SJCRH30 (cell line): ENCODE results near the gene MRPS10. TPM values are rescaled to one million over a fixed set of nuclear protein-coding genes. Genes with fewer than 3 reads are reported as not detected.

Source experiments
- DNase-seq, 2 experiments: peaks; one replicate each; pipeline ENCODE4 v3.0.0-alpha.2; 2015 to 2020
- H3K27ac ChIP-seq: fragments of 250-450 bp; sonication (Bioruptor Pico); 2 replicates; pipeline ENCODE4 v1.5.1; 2020; ENCODE audit warnings: mild to moderate bottlenecking, moderate library complexity
- H3K27me3 ChIP-seq: fragments of 250-450 bp; sonication (Bioruptor Pico); 2 replicates; pipeline ENCODE4 v1.5.1; 2020; ENCODE audit warnings: mild to moderate bottlenecking, moderate library complexity
- H3K36me3 ChIP-seq: fragments of 250-450 bp; sonication (Bioruptor Pico); 2 replicates; pipeline ENCODE4 v1.5.1; 2020; ENCODE audit warnings: mild to moderate bottlenecking, moderate library complexity
- H3K4me1 ChIP-seq: fragments of 250-450 bp; sonication (Bioruptor Pico); 2 replicates; pipeline ENCODE4 v1.5.1; 2020; ENCODE audit warnings: mild to moderate bottlenecking, moderate library complexity
- H3K4me3 ChIP-seq: fragments of 250-450 bp; sonication (Bioruptor Pico); 2 replicates; pipeline ENCODE4 v1.5.1; 2020; ENCODE audit warnings: mild to moderate bottlenecking, moderate library complexity
- H3K9me3 ChIP-seq: fragments of 250-450 bp; sonication (Bioruptor Pico); replicated peaks from 2 replicates; pipeline ENCODE4 v1.5.1; 2020; ENCODE audit warnings: mild to moderate bottlenecking, moderate library complexity
- total RNA-seq: library from RNA; depleted of rRNA; stranded (reverse); fragments of >200 nt; shearing (Covaris generic); gene quantifications from 2 replicates; pipeline ENCODE4 v1.2.3, GENCODE V29; 2014

MRPS10 gene
- total RNA-seq, 1 experiment from 2014 or later, result 59.5 TPM

DNA sequence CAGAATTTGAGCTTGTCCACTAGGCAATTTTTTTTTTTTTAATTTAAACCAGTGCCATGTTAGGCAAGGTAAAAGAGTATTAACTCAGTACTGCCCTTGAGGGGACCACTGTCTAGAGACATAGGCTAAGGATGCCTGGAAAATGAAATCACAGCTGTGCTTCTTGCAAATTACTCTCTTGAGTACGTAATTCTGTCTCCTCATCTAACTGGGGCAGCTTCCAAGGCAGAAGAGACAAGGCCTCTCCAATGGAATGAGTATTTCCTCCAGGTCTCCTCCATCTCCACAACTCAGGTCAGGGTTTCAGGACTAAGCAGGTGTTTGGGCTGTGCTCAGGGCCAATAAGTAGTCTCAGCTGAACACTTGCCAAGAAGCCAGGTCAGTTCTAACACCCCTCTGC is 33.8 kb upstream of the MRPS10 start:
- no peak for DNase-seq
- Histone ChIP-seq H3K4me1 (peaks cover 6% of the 10 kb centered on the region), H3K36me3 (no peaks in the 10 kb centered on the region), H3K9me3 (no peaks in the 10 kb centered on the region), H3K4me3 (no peak overlapping the region), H3K27me3 (no peaks in the 10 kb centered on the region), H3K27ac (no peak overlapping the region)

DNA sequence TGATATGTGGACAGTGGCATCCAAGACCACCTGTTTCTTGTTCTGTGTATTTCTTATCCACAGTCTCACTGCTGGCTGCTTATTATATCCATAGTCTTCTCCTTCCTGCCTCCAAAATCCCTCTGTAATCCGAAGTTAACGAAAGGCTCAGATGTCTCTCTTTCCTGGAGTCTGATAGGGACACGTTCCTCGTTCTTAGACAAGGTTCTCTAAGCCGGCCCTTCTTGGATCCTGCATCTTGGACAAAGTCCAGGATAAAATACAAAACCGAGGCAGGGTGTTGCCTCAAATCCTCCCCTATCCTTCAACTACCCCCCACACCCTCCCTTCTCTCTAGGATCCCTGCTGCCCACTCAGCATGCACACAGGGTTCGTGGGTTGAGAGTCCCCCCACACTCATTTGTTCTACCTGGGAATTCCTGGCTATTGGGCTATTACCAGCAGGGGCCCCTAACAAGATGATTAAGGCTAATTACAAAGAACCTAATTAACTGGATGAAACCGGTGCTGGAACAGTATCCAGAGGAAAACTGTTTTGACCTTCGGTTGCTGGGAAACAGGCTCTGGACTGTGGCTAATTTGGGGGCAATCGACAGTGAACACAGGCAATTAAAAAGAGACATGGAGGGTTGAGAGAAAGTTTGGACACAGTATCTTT is 32.7 kb upstream of the MRPS10 start:
- H3K27me3 ChIP-seq, result no peaks in the 10 kb centered on the region
- no peaks in the 10 kb centered on the region for H3K36me3 ChIP-seq
- H3K4me3 ChIP-seq, result no peak overlapping the region
- H3K27ac ChIP-seq, result no peak overlapping the region
- DNase-seq, result no peak
- no peaks in the 10 kb centered on the region for H3K9me3 ChIP-seq
- H3K4me1 ChIP-seq, result peaks cover 6% of the 10 kb centered on the region

DNA sequence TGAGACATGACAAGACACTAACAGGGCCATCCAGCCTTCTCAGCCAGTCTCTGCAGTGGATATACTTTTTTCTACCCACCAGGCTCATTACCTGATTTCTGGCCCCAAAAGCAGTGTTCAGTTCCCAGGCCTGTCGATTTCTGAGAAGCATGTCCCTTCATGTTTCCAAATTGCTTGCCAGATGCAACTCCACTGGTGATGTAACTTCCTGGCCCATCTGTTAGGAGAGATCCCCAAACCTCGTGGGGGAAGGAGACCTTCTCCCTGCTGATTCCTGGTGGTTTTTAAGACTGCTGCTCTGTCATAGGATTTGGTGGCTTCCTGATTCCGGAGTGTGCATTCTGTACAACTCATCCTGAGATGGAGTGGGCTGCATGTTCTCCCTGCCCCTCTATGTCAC is 31.6 kb upstream of the MRPS10 start:
- no peaks in the 10 kb centered on the region for H3K9me3 ChIP-seq
- H3K27ac ChIP-seq, result no peak overlapping the region
- no peak overlapping the region for H3K4me3 ChIP-seq
- H3K36me3 ChIP-seq, result no peaks in the 10 kb centered on the region
- peaks cover 6% of the 10 kb centered on the region for H3K4me1 ChIP-seq
- H3K27me3 ChIP-seq, result no peaks in the 10 kb centered on the region
- DNase-seq, result no peak

DNA sequence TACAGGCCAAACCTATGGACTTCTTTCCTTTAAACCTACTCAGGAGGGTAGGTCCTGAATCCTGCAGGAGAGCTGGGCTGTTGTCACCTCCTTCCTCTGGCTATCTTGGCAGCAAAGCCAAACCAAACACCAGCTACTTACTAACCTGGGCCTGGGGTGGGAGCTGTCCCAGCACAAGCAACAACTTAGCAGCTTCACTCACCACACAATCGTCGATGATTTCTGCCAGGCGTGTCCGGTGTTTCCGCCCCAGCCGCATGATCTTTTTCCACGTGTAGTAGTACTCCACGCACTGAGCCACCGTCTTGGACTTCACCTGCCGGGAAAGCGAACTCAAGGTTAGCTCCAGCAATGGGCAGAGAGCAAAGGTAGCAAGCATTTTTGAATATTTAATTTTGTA is 25.4 kb upstream of the MRPS10 start:
- Histone ChIP-seq H3K27ac (no peak overlapping the region), H3K4me3 (no peak overlapping the region), H3K27me3 (no peaks in the 10 kb centered on the region), H3K4me1 (no peaks in the 10 kb centered on the region), H3K9me3 (no peaks in the 10 kb centered on the region), H3K36me3 (no peaks in the 10 kb centered on the region)
- no peak for DNase-seq

DNA sequence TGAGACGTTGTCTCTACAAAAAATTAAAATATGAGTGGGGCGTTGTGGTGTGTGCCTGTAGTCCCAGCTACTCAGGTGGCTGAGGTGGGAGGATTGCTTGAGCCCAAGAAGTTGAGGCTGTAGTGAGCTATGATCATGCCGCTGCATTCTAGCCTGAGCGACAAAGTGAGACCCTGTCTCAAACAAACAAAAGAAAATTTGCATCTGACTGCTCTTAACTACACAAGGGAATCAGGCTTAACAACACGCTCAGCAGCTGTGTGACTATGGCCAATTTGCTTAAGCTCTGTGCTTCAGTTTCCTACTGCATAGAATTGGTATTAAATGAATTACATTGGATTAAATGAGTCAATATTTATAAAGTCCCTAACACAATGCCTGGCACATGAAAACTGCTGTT is 24.3 kb upstream of the MRPS10 start:
- H3K4me3 ChIP-seq, result no peak overlapping the region
- H3K9me3 ChIP-seq, result no peaks in the 10 kb centered on the region
- H3K36me3 ChIP-seq, result no peaks in the 10 kb centered on the region
- no peaks in the 10 kb centered on the region for H3K4me1 ChIP-seq
- H3K27me3 ChIP-seq, result no peaks in the 10 kb centered on the region
- H3K27ac ChIP-seq, result no peak overlapping the region
- DNase-seq, result no peak

DNA sequence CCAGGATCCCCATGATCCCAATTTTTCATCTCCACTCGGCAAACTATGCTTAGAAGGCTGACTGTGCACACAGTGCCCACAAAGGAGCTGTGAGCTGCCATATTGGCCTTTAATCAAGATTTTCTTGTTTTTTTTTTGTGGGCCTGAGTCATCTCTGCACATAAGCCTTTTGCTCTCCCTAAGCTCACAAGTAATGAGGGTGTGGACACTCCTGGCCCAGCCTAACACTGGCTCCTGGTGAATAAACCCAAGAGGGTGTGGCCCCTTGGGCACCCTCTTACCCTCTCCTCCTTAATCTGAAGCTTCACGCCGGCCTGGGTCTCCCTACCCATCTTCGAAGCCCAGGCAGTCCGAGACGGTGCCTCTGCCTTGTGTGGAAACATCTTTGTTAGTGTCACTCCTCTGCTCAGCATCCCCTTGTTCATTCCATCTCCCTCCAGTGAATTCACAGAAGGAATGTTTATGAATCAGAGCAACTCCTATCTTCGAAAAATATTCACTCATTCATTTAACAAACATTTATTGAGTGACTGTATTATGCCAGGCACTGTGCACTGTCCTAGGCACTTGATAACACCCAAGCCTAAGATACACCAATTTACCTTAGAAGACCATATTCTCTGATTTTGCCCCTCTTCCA is 22.2 kb upstream of the MRPS10 start:
- no peaks in the 10 kb centered on the region for H3K27me3 ChIP-seq
- no peaks in the 10 kb centered on the region for H3K36me3 ChIP-seq
- H3K27ac ChIP-seq, result no peak overlapping the region
- H3K9me3 ChIP-seq, result no peaks in the 10 kb centered on the region
- no peak overlapping the region for H3K4me3 ChIP-seq
- no peak for DNase-seq
- no peaks in the 10 kb centered on the region for H3K4me1 ChIP-seq

DNA sequence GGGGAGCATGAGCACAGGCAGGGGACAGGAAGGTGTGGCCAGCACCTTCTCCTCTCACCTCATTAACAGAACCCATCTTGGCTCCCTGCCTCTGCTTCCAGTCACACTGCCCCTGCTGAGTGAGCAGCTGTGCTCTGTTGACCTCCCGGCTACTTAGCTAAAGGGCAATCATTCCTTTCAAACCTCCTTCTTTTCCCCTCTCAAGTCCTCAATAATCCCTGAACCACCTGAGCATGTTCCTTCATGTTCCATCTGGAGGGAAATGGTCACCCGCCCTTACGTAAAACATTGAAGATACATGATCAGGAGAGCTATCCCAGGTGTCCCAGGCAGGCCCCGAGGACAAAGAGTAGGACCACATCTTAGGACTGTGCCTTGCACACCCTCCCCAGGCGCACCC is 21.7 kb upstream of the MRPS10 start:
- DNase-seq, result no peak

DNA sequence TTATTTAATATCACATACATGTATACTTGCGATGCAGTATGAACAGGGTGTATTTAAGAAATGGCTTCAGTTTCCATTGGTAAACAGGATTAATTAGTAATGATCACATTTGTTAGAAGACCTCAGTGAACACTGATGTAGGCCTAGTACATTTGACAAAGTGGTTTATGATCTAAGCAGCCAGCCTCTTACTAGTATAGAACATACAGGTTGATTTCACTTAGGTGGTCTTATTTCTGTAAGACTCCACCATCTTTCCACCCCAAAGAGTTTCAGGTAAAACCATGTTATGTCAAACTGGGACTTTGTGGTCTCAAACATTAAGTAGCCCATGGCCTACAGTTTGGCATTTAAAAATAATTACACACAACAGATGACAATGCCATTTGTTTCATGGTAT is 20.2 kb upstream of the MRPS10 start:
- H3K4me3 ChIP-seq, result no peak overlapping the region
- H3K27me3 ChIP-seq, result no peaks in the 10 kb centered on the region
- no peak for DNase-seq
- no peaks in the 10 kb centered on the region for H3K4me1 ChIP-seq
- H3K9me3 ChIP-seq, result no peaks in the 10 kb centered on the region
- no peaks in the 10 kb centered on the region for H3K36me3 ChIP-seq
- H3K27ac ChIP-seq, result no peak overlapping the region

More for the DNA sequence above, 21.7 kb upstream of the MRPS10 start:
- H3K27me3 ChIP-seq, result no peaks in the 10 kb centered on the region
- H3K36me3 ChIP-seq, result no peaks in the 10 kb centered on the region
- no peak overlapping the region for H3K27ac ChIP-seq
- H3K4me1 ChIP-seq, result no peaks in the 10 kb centered on the region
- no peaks in the 10 kb centered on the region for H3K9me3 ChIP-seq
- no peak overlapping the region for H3K4me3 ChIP-seq

DNA sequence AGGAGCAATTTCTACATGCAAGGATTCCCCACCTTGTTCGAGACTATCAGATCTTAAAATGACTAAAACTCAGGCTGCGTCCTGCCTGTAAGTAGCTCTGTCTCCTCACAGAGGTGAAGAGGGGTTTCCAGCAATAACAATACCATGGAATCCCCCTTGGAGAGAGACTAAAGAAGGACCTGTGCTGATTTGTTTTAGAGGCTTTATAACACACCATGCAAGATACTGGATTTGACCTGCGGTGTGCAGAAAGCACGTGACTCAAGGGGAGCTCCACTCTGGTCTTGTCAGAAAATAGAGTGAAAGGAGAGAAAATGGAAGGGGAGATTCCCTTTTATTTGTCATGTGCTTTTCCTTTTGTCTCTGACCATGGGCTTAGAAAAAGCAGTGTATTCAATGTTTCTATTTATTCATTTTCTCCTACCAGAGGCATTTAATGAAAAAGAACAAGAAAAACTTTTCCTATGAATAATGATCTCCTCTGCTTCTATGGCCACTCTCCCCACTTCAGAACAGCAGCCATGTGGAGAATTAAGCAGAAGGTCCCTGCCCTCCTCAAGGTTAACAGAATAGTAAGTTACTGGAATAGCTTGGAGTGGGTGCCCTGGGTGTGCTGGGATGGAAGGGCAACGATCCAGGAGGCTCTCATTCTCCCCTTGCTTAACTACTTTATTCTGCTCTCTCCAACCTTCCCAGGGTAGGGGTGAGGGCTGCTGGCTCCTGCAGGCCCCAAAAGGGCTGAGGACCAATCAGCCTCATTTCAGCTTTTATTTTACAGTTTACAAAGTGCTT is 19.2 kb upstream of the MRPS10 start:
- Histone ChIP-seq H3K27me3 (no peaks in the 10 kb centered on the region), H3K9me3 (no peaks in the 10 kb centered on the region), H3K4me3 (no peak overlapping the region), H3K27ac (no peak overlapping the region), H3K4me1 (no peaks in the 10 kb centered on the region), H3K36me3 (no peaks in the 10 kb centered on the region)
- DNase-seq, result no peak

DNA sequence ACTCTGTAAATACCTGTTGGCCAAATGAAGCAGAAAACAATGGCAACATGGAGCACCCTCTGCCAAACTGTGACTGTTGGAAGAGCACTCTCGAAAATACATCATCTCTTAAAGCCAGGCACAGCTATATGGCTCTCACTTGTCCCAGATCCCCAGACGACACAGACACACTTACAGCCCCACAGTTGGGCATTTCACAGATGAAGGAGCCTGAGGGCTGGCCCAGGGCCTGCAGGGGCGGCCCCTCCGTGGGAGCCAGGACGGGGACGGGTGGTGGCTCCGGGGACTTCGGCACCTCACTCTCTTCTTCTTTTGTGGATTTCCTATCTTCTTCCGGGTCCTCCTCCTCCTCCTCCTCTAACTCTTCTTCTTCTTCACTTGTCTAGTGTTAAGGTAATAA is 18.4 kb upstream of the MRPS10 start:
- no peak for DNase-seq
- no peaks in the 10 kb centered on the region for H3K4me1 ChIP-seq
- no peaks in the 10 kb centered on the region for H3K27me3 ChIP-seq
- no peak overlapping the region for H3K4me3 ChIP-seq
- H3K27ac ChIP-seq, result no peak overlapping the region
- H3K9me3 ChIP-seq, result no peaks in the 10 kb centered on the region
- H3K36me3 ChIP-seq, result no peaks in the 10 kb centered on the region

DNA sequence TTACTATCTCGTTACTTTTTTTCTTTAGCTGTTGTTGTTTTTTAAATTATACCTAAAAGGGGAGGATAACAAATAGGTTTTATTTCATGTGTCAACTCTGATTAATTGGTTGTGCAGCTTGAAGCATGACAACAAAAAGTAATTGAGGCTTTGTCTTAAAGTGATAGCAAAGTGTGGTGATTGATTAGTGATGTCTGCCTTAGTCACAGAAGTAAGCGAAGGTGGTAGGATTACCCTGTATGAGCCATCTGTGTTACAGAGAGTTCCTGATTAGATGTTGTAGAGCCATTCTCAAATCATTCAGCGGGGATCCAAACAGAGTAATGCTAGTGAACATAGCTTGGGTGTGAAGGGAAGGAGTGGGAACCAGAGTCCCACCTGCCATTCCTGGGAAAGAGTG is 14.4 kb upstream of the MRPS10 start:
- Histone ChIP-seq H3K4me1 (peaks cover 2% of the 10 kb centered on the region; the same call in 1 of the 2 replicates), H3K9me3 (no peaks in the 10 kb centered on the region), H3K36me3 (no peaks in the 10 kb centered on the region), H3K27ac (no peak overlapping the region), H3K27me3 (no peaks in the 10 kb centered on the region), H3K4me3 (no peak overlapping the region)
- no peak for DNase-seq

DNA sequence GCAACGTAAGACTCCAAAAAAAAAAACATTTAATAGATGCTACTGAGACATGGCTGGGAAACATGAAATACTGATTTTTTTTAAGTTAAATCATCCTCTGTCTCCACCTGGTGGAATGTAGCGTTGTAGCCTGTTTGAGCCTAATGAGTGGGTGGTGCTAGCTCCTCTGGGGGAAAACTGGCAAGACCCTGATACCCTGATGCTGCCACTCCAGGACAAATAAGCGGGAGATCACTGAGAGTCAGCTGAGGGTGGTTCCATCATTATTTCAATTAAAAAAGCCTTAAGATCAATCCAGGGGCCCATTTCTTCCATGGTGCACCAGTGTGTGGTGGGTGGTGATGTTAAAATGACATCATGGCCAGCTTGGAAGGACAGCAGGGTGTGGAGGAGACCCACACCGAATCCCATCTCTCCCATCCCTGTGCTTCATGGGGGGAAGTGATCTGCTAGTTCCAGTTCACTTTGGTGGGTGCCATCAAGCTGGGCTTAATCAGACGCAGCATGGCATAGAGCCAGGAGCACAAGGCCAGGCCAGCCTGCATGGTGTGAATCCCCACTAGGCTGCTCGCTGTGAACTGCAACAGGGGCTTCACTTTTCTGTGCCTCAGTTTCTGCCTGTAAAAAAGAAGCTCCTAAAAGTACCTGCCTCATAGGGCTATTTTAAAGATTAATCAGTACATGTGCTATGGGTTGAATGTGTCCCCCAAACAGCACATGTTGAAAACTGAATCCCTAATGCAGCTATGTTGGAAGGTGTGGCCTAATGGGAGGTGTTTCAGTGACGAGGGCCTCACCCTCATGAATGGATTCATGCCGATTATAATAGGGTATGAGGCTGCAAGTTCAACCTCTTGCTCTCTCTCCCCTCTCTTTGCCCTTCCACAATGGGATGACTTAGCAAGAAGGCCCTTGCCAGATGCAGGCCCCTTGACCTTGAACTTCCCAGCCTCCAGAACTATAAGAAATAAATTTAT is 13.0 kb upstream of the MRPS10 start:
- H3K9me3 ChIP-seq, result no peaks in the 10 kb centered on the region
- no peak overlapping the region for H3K27ac ChIP-seq
- 0 out of 2 replicates have a peak, but pooled peaks cover under 1% of the 10 kb centered on the region for H3K27me3 ChIP-seq
- peaks cover 13% of the 10 kb centered on the region; the same call in 1 of the 2 replicates for H3K4me1 ChIP-seq
- no peaks in the 10 kb centered on the region for H3K36me3 ChIP-seq
- DNase-seq, result no peak
- no peak overlapping the region for H3K4me3 ChIP-seq

DNA sequence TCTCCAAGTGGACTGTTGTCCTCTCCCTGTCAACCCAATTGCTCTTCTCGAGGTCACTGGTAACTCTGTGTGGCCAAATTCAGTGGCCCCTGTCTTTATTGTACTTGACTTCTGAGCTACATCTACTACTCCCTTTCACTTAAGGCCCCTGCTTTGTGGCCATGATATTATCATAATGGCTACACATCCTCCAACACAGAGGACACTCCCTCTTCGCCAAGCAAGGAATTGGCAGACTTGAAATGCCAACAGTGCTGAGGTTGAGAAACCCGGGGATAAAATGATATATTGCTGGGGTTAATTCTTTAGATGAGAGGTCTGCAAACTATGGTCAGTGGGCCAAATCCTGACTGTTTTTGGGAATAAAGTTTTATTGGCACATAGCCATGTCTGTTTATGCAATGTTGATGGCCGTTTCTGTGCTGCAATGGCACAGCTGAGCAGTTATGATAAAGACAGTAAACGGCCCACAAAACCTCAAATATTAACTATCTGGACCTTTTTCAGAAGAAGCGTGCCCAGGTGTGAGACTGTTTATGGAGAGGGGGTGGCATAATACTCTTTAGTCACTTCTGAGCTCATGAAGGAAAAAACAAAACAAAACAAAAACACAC is 12.0 kb upstream of the MRPS10 start:
- Histone ChIP-seq H3K9me3 (no peaks in the 10 kb centered on the region), H3K27me3 (peaks cover 4% of the 10 kb centered on the region; the same call in 1 of the 2 replicates), H3K36me3 (no peaks in the 10 kb centered on the region), H3K27ac (no peak overlapping the region), H3K4me3 (no peak overlapping the region), H3K4me1 (peaks cover 15% of the 10 kb centered on the region; the same call in 1 of the 2 replicates)
- no peak for DNase-seq

DNA sequence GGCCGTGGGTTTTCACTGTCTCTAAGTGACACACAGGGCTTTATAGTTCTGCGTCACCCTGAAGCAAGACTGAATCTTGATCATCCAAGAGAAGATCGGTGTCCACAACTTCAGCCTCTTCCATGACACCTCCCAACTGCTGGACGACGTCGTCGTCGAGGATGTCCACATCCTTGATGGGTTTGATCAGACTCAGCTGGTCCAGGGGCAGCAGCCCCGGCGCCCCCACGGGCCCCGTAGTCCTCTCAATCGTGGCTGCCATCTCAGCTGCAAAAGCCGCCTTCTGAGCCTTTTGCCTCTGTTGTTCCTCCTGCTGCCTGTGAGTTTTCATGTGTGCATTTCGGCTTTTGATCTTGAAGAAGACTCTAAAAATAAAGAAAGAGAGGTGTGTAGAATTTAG is 10.6 kb upstream of the MRPS10 start:
- Histone ChIP-seq H3K4me3 (no peak overlapping the region), H3K36me3 (no peaks in the 10 kb centered on the region), H3K4me1 (peaks cover 15% of the 10 kb centered on the region; the same call in 1 of the 2 replicates), H3K27ac (no peak overlapping the region), H3K27me3 (peaks cover 4% of the 10 kb centered on the region; the same call in 1 of the 2 replicates), H3K9me3 (no peaks in the 10 kb centered on the region)
- DNase-seq, result no peak
